ENCODE measurements around the gene DRC3.

DNA sequence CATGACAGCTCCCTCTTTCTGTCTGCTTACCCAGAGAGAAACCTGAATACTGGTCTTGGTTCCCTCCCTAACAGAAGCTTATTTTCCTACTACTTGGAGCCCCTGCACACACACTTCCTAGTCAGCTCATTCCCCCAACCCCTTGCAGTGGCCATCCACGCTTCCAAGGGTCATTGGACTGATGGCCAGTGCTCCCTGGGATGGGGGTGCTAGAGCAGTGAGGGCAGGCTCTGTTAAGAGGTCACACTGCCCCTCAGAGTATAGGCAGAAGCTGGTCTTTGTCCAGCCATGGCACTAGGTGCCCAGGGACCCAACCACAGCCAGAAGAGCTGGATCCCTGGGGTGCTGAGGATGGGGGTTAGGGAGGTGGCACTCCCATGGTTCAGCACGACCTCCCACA, 12.5 kb downstream of the DRC3 start:
- TF ChIP-seq, protein P1, sequence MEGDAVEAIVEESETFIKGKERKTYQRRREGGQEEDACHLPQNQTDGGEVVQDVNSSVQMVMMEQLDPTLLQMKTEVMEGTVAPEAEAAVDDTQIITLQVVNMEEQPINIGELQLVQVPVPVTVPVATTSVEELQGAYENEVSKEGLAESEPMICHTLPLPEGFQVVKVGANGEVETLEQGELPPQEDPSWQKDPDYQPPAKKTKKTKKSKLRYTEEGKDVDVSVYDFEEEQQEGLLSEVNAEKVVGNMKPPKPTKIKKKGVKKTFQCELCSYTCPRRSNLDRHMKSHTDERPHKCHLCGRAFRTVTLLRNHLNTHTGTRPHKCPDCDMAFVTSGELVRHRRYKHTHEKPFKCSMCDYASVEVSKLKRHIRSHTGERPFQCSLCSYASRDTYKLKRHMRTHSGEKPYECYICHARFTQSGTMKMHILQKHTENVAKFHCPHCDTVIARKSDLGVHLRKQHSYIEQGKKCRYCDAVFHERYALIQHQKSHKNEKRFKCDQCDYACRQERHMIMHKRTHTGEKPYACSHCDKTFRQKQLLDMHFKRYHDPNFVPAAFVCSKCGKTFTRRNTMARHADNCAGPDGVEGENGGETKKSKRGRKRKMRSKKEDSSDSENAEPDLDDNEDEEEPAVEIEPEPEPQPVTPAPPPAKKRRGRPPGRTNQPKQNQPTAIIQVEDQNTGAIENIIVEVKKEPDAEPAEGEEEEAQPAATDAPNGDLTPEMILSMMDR (conservative IDR thresholded peaks at IDR 0.05 in 1 of 2, IDR thresholded peaks at IDR 0.05 in 1 of 2; ENCODE audit: extremely low read depth in 1 of 2, insufficient read depth in 1 of 2, low read depth in 1 of 2, low read length in 2 of 2): no peak
- no peak for TF ChIP-seq EZH2 (IDR thresholded peaks at IDR 0.05; ENCODE audit: borderline replicate concordance, low read length)
